ENCODE data around the gene CELA3B.

The CELA3B gene

DNA sequence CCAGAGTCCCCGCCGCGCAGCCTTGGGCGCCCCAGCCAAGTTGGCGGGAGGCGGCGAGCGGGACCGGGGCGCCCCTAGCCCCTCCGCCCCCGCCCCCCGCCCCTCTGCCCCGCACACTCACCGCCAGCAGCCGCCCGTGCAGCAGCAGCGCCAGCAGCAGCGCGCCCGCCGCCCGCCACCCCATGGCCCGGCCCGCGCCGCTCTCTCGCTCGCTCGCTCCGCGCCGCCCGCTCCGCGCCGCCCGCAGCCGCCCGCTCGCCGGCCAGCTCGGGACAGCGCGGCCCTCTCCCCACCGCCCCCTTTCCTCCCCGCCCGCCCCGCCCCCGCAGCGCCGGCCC lies 39.8 kb upstream of the CELA3B start, which contains the start of gene HSPG2:
HSPG2 (minus strand) TSS at position 277 of the 338 bp plus-strand sequence; CDS start at position 184, 93 bp downstream.
- H3K27ac ChIP-seq: peak within 1 kb of the TSS; percentile 70
- no peak for DNase-seq
- in situ Hi-C loops (cut with HindIII; ENCODE audit: low pct_ligation_motif_present, low sequenced_read_pairs): no loop called here
- no peaks in the 10 kb centered on the region for H3K27me3 ChIP-seq (replicated peaks)
- H3K36me3 ChIP-seq (replicated peaks): no peaks in the 10 kb centered on the region
- H3K4me3 ChIP-seq (ENCODE audit: low read depth, low read length): peak within 1 kb of the TSS; percentile 69
- TF ChIP-seq, protein P1, sequence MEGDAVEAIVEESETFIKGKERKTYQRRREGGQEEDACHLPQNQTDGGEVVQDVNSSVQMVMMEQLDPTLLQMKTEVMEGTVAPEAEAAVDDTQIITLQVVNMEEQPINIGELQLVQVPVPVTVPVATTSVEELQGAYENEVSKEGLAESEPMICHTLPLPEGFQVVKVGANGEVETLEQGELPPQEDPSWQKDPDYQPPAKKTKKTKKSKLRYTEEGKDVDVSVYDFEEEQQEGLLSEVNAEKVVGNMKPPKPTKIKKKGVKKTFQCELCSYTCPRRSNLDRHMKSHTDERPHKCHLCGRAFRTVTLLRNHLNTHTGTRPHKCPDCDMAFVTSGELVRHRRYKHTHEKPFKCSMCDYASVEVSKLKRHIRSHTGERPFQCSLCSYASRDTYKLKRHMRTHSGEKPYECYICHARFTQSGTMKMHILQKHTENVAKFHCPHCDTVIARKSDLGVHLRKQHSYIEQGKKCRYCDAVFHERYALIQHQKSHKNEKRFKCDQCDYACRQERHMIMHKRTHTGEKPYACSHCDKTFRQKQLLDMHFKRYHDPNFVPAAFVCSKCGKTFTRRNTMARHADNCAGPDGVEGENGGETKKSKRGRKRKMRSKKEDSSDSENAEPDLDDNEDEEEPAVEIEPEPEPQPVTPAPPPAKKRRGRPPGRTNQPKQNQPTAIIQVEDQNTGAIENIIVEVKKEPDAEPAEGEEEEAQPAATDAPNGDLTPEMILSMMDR (IDR thresholded peaks at IDR 0.05; ENCODE audit: low read depth, low read length, missing control alignments): no peak

DNA sequence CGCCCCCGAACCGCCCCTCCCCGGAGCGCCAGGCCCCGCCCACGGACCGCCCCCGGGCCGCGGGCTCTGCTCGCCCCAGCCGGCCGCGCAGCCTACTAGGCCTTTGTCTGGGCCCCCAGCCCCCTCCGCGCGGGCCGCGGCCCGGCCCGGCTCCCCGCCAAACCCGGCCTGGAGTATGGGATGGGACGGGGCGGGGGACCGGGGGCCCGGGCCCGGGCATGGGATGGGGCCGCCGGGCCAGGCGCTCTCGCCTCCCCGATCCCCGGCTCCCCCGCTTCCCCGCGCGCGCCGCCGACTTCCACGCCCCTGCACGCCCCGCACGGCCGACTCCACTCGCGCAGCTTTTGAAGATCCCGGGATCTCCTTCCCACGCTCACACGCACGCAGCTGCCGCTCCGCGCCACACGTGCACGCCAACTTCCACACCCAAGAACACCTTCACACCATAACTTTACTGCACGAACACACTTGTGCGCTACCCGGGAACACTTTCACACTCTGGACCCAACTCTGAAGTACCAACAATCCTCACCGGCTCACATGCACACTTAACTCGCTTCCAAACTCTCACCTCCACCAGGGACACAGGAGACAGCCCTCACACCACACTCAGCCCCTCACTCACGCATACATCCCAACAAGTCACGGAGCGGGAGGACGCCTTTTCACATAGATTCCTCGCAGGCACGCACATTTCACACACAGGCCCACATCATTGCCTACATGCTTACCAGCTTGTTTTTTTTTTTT lies 39.3 kb upstream of the CELA3B start:
- Histone ChIP-seq H3K27me3 (replicated peaks) (no peaks in the 10 kb centered on the region), H3K36me3 (replicated peaks) (no peaks in the 10 kb centered on the region), H3K27ac (peak overlapping the region; percentile 51), H3K4me3 (ENCODE audit: low read depth, low read length) (peak overlapping the region; percentile 47)
- DNase-seq: peak; percentile 55
- in situ Hi-C loops (cut with HindIII; ENCODE audit: low pct_ligation_motif_present, low sequenced_read_pairs): no loop called here
- TF ChIP-seq, protein P1 (IDR thresholded peaks at IDR 0.05; ENCODE audit: low read depth, low read length, missing control alignments): no peak

DNA sequence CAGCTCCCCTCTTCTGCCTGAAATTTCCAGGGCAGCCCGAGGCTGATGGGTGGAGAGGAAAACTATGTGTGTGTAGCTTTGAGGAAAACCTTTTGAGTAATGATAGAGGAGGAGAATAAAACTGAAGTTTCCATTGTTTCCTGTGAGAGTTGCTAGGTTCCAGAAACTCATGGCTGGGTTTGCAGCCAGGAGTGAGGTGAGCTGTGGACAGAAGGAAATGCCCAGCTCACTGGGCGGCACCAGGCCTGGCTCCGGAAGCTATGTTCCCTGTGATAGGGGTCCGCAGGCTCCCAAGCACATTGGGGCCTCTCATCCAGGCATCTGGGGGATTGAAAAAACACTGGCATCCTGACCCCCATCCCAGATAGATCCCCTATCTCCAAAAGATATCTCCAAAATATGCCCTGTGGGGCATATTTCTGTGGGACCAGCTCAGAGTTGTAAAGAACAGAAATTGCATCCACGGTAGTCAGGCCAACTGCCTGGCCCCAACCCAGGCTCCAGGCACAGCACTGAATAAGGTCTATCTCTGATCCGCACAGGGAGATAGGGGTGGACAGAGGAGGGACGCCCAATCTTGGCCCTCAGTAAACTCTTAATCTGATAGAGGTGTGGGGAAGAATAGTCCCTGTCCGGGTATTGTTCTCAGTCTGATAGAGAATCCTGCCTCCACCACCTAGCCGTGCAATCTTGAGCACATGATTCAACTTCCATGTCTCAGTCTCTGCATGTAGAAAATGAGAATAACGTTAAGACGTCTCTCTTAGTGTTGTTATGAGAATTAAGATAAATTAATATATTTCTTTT lies 37.9 kb upstream of the CELA3B start:
- H3K4me3 ChIP-seq (ENCODE audit: low read depth, low read length): no peak overlapping the region
- no peak for DNase-seq
- peak overlapping the region; percentile 37 for H3K27ac ChIP-seq
- in situ Hi-C loops (cut with HindIII; ENCODE audit: low pct_ligation_motif_present, low sequenced_read_pairs): no loop called here
- no peaks in the 10 kb centered on the region for H3K27me3 ChIP-seq (replicated peaks)
- TF ChIP-seq, protein P1 (IDR thresholded peaks at IDR 0.05; ENCODE audit: low read depth, low read length, missing control alignments): no peak
- no peaks in the 10 kb centered on the region for H3K36me3 ChIP-seq (replicated peaks)

DNA sequence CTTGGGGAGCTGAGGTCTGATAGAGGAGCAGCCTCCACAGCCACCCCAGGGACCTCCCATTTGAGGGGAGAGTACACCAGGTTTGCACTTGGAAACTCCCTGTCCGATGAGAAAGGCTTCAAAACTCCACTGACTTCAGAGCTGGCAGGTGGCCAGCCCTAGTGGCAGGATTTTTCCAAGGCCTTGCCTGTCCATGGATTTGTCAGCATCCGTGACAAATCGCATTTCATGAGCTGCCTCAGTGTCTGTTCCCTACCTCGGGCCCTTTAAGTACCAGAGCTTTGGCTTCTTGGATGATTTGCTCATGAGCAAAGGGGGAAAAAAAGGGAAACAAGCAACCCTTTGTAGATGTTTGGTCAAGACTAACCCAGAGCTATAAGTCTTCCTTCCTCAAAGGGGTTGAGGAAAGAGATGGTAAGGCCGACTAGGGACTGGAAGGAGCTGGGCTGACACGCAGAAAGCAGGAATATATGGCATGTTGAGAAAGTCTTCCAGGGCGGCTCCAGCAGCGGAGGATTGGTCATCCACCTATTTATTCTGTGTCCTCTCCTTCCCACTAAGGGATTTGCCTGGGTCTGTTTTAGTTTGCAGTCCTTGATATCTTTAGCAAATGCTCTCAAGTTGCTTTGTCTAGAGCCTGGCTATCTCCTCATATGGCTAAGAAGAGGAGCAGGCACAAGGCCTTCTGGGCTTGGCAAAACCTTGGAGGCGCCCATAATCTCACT lies 37.0 kb upstream of the CELA3B start:
- Histone ChIP-seq H3K4me3 (ENCODE audit: low read depth, low read length) (no peak overlapping the region), H3K27ac (peak overlapping the region; percentile 37), H3K27me3 (replicated peaks) (no peaks in the 10 kb centered on the region), H3K36me3 (replicated peaks) (no peaks in the 10 kb centered on the region)
- TF ChIP-seq, protein P1 (IDR thresholded peaks at IDR 0.05; ENCODE audit: low read depth, low read length, missing control alignments): peak; percentile 74
- DNase-seq: peak; percentile 95
- in situ Hi-C loops (cut with HindIII; ENCODE audit: low pct_ligation_motif_present, low sequenced_read_pairs): no loop called here

DNA sequence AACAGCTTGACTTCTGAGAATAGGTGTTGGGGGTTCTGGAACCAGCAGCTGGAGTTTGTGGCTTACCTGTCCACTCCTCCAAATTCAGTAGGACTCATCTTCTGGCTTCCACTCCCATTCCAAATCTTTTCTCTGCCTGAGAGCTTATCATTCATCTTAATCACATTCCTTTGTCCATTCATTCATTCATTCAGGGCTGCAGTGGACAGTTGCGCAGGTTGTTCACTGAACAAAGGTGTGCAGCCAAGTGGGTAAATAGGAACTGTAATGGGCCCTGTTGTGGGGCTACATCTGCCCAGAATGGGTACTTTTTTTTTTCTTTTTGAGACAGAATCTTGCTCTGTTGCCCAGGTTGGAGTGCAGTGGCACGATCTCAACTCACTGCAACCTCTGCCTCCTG lies 36.3 kb upstream of the CELA3B start:
- Histone ChIP-seq H3K36me3 (replicated peaks) (no peaks in the 10 kb centered on the region), H3K4me3 (ENCODE audit: low read depth, low read length) (no peak overlapping the region), H3K27me3 (replicated peaks) (no peaks in the 10 kb centered on the region), H3K27ac (no peak overlapping the region)
- DNase-seq: no peak
- TF ChIP-seq, protein P1 (IDR thresholded peaks at IDR 0.05; ENCODE audit: low read depth, low read length, missing control alignments): no peak
- in situ Hi-C loops (cut with HindIII; ENCODE audit: low pct_ligation_motif_present, low sequenced_read_pairs): no loop called here

Measured in brain microvascular endothelial cell (primary cell).